ENCODE results near the gene MORN1.

The MORN1 gene

DNA sequence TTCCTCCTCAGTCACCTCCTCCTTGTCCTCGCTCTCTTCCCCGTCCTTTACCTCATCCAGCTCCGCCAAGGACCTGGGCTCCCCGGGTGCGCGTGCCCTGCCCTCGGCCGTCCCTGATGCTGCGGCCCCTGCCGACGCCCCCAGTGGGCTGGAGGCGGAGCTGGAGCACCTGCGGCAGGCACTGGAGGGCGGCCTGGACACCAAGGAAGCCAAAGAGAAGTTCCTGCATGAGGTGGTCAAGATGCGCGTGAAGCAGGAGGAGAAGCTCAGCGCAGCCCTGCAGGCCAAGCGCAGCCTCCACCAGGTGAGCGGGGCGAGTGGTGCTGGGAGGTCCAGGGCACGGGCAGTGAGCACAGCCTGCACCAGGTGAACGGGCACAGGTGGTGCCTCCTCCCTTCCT lies 87.1 kb downstream of the MORN1 start:
- Histone ChIP-seq H3K4me1 (ENCODE audit: control insufficient read depth, insufficient read depth, low read length) (no peaks in the 10 kb centered on the region; the same call in 1 of the 2 replicates), H3K27ac (ENCODE audit: low read length) (no peak overlapping the region), H3K4me3 (ENCODE audit: low read length) (no peak overlapping the region), H3K27me3 (ENCODE audit: control insufficient read depth, insufficient read depth, low read length) (no peaks in the 10 kb centered on the region), H3K9me3 (ENCODE audit: control insufficient read depth, insufficient read depth, low read length) (no peaks in the 10 kb centered on the region), H3K36me3 (ENCODE audit: control insufficient read depth, insufficient read depth, low read length) (peaks cover 22% of the 10 kb centered on the region)
- WGBS (ENCODE audit: insufficient coverage, insufficient read length): no CpG with 5 or more reads among the region's 22 CpGs
- DNase-seq (ENCODE audit: low read depth, low spot score): no peak

DNA sequence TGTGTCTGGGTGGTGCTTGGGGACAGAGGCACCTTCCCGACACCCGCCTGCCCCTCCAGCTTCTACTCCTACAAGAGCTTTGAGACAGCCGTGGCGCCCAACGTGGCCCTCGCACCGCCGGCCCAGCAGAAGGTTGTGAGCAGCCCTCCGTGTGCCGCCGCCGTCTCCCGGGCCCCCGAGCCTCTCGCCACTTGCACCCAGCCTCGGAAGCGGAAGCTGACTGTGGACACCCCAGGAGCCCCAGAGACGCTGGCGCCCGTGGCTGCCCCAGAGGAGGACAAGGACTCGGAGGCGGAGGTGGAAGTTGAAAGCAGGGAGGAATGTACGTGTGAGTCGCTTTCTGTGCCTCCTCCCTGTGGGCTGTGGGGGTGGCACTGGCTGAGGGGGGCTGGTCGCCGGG lies 87.6 kb downstream of the MORN1 start:
- Histone ChIP-seq H3K27ac (ENCODE audit: low read length) (no peak overlapping the region), H3K4me1 (ENCODE audit: control insufficient read depth, insufficient read depth, low read length) (no peaks in the 10 kb centered on the region; the same call in 1 of the 2 replicates), H3K4me3 (ENCODE audit: low read length) (no peak overlapping the region), H3K27me3 (ENCODE audit: control insufficient read depth, insufficient read depth, low read length) (no peaks in the 10 kb centered on the region), H3K36me3 (ENCODE audit: control insufficient read depth, insufficient read depth, low read length) (peaks cover 22% of the 10 kb centered on the region), H3K9me3 (ENCODE audit: control insufficient read depth, insufficient read depth, low read length) (no peaks in the 10 kb centered on the region)
- DNase-seq (ENCODE audit: low read depth, low spot score): no peak
- no CpG with 5 or more reads among the region's 26 CpGs for WGBS (ENCODE audit: insufficient coverage, insufficient read length)

DNA sequence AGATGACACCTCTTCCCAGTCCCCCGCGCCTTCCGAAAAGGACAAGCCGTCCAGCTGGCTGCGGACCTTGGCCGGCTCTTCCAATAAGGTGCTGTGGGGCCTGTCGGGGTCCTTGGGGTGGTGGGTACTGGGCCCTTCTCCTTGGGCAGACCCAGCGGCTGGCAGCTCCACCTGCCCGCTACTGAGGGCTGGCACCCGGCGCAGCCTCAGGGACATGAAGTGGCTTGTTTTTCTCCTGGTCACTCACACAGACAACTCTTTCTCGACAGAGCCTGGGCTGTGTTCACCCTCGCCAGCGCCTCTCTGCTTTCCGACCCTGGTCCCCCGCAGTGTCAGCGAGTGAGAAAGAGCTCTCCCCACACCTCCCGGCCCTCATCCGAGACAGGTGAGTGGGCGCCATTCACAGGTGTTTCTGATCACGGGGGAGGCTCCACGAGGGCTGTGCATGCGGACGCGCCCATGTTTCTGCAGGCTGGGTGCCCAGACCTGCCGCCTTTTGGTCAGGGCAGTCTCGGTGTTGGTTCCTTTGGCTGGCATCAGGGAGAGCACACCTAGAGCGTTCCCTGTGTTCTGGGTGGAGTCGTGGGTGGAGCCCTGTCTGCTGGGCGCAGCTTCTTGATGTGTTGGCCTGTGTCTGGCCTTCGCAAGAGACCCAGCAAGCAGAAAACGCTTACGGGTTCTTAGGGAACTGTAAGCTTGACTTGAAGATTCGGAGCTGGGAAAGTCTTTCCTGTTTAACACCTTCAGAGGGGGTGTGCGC lies 88.2 kb downstream of the MORN1 start:
- no peaks in the 10 kb centered on the region for H3K27me3 ChIP-seq (ENCODE audit: control insufficient read depth, insufficient read depth, low read length)
- DNase-seq (ENCODE audit: low read depth, low spot score): no peak
- WGBS (ENCODE audit: insufficient coverage, insufficient read length): no CpG with 5 or more reads among the region's 35 CpGs
- H3K36me3 ChIP-seq (ENCODE audit: control insufficient read depth, insufficient read depth, low read length): peaks cover 22% of the 10 kb centered on the region
- H3K27ac ChIP-seq (ENCODE audit: low read length): no peak overlapping the region
- no peaks in the 10 kb centered on the region; the same call in 1 of the 2 replicates for H3K4me1 ChIP-seq (ENCODE audit: control insufficient read depth, insufficient read depth, low read length)
- H3K4me3 ChIP-seq (ENCODE audit: low read length): no peak overlapping the region
- H3K9me3 ChIP-seq (ENCODE audit: control insufficient read depth, insufficient read depth, low read length): no peaks in the 10 kb centered on the region

DNA sequence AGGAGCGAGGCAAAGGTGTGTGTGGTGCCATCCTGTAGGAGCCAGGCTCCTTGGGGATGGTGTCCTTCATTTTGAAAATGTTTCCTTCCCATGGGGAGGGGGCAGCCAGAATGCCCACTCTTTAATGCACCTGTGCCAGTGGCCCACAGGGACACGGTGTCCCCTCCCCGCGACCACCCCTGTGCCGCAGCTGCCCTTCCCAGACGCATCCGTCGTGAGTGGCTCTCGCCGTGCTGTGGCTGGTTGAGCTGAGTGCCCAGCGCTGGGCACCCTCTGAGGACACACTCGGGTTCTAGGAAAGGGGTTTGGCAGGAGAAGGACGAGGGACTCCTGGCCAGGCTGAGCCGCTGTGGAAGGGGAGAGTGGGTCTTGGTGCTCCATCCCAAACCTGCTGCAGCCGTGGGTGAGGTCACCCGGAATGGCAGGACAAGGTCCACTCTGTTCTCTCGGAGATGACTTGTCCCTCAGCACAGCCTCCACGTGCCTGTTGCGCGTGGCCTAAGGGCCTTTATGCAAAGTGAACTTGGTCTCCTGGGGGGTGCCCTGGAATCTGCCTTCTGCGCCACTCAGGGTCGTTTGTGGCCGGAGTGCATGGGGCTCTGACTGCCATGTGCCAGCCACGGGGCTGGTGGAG lies 88.9 kb downstream of the MORN1 start:
- Histone ChIP-seq H3K4me3 (ENCODE audit: low read length) (no peak overlapping the region), H3K4me1 (ENCODE audit: control insufficient read depth, insufficient read depth, low read length) (no peaks in the 10 kb centered on the region; the same call in 1 of the 2 replicates), H3K9me3 (ENCODE audit: control insufficient read depth, insufficient read depth, low read length) (no peaks in the 10 kb centered on the region), H3K36me3 (ENCODE audit: control insufficient read depth, insufficient read depth, low read length) (peaks cover 21% of the 10 kb centered on the region), H3K27ac (ENCODE audit: low read length) (no peak overlapping the region), H3K27me3 (ENCODE audit: control insufficient read depth, insufficient read depth, low read length) (no peaks in the 10 kb centered on the region)
- DNase-seq (ENCODE audit: low read depth, low spot score): no peak
- WGBS (ENCODE audit: insufficient coverage, insufficient read length): no CpG with 5 or more reads among the region's 24 CpGs

DNA sequence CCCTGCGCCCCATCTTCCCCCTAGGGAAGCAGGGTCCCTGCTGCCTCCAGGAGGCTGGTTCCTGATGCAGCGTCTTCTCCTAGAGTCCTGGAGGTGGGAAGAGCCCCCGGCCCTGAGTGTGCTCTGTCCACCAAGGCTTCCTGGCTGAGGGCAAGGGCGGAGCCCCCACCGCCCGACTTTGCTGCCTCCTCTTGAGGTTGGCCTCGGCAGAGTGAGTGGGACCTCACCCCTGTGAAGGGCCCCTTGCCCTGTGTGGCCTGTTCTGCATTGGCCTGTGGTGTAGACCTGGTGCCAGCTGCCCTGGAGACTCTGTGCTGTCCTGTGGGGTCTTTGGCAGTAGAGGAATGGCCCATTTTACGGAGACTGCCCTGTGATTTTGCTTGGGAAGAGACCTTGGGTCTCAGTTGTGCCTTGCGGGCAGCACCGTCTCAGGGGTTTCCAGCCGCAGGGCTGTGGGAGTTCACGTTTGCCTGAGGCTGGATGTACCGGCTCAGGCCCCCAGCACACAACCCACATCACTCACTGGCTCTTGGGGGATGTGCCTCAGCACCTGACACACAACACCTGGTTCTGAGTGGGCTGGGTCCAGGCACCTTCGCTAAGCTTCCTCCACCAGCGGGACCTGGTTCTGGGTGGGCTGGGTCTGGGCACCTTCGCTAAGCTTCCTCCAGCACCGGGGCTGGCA lies 89.6 kb downstream of the MORN1 start:
- no peaks in the 10 kb centered on the region; the same call in 1 of the 2 replicates for H3K4me1 ChIP-seq (ENCODE audit: control insufficient read depth, insufficient read depth, low read length)
- H3K36me3 ChIP-seq (ENCODE audit: control insufficient read depth, insufficient read depth, low read length): peaks cover 17% of the 10 kb centered on the region
- no peaks in the 10 kb centered on the region for H3K27me3 ChIP-seq (ENCODE audit: control insufficient read depth, insufficient read depth, low read length)
- DNase-seq (ENCODE audit: low read depth, low spot score): no peak
- H3K4me3 ChIP-seq (ENCODE audit: low read length): no peak overlapping the region
- no CpG with 5 or more reads among the region's 17 CpGs for WGBS (ENCODE audit: insufficient coverage, insufficient read length)
- no peak overlapping the region for H3K27ac ChIP-seq (ENCODE audit: low read length)
- no peaks in the 10 kb centered on the region for H3K9me3 ChIP-seq (ENCODE audit: control insufficient read depth, insufficient read depth, low read length)

DNA sequence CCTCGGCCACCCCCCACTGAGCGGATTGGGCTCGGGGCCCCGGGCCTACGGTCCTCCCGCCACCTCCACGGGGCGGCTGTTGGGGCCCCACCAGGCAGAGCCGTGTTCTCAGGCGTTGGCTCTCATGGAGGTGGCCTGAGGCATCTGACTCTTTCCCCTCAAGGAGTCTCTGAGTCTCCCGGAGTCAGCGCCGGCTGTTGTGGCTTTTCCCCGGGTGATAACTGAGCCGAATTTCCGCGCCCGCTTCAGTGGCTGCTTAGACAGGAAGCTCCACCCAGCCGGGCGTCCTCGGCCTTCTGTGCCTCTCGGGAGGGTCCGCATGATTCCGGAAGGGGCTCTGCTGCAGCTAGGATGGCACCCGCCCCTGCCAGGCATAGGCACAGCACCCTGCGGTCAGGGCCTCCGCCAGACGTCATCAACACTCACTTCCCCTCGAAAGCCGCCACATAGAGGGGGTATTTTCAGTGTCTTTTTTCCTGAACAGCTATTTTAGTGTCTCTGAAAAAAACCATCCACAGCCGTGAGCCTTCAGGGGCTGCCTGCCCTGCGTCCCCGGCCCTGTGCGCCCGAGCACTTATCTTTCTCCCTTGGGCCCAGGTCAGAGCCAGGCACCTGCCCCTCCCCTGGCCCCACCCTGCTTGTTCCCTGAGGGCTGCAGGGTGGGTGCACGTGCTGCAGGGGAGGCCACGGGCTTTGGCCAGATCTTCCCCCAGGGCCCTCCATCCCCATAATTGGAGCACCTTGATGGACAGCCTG lies 90.3 kb downstream of the MORN1 start:
- WGBS (ENCODE audit: insufficient coverage, insufficient read length): no CpG with 5 or more reads among the region's 37 CpGs

DNA sequence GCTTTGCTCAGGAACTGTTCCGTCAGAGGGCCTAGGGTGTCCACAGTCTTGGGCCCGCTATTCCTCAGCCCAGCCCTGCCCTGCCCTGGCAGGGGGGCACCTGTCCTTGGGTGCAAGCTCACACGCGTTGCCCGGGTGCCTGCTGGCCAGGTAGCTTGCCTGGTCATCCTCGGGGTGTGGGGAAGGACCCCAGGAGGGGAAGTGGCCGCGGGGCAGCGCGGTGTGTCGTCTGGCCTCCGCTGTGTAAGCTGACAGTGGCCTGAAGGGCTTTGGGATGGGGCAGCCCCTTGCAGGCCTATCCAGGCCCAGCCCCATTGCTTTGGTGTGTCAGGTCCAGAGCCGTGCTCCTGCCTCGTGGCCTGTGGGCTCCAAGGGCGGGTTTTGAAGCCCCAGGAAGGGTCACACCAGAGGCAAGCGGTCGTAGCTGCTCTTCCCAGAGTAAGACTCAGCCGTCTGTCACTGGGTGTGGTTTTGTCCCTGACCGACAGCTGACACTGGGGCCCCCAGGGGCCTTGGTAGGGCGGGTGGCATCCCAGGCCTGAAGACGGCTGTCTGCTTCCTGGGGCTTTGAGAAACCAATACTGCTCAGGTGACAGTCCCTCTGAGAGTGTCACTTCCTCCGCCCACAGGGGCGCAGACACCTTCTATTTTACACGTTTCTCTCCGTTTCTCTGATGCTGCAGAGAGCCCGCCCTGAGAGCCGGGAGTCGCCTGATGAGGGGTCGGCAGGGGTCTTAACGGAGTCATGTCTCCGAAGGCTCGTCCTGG lies 91.2 kb downstream of the MORN1 start:
- peaks cover 9% of the 10 kb centered on the region for H3K36me3 ChIP-seq (ENCODE audit: control insufficient read depth, insufficient read depth, low read length)
- H3K27me3 ChIP-seq (ENCODE audit: control insufficient read depth, insufficient read depth, low read length): no peaks in the 10 kb centered on the region
- DNase-seq (ENCODE audit: low read depth, low spot score): no peak
- no CpG with 5 or more reads among the region's 32 CpGs for WGBS (ENCODE audit: insufficient coverage, insufficient read length)
- H3K27ac ChIP-seq (ENCODE audit: low read length): no peak overlapping the region
- H3K4me1 ChIP-seq (ENCODE audit: control insufficient read depth, insufficient read depth, low read length): no peaks in the 10 kb centered on the region; the same call in 1 of the 2 replicates
- no peaks in the 10 kb centered on the region for H3K9me3 ChIP-seq (ENCODE audit: control insufficient read depth, insufficient read depth, low read length)
- H3K4me3 ChIP-seq (ENCODE audit: low read length): no peak overlapping the region

More for the DNA sequence above, 90.3 kb downstream of the MORN1 start:
- Histone ChIP-seq H3K4me1 (ENCODE audit: control insufficient read depth, insufficient read depth, low read length) (no peaks in the 10 kb centered on the region; the same call in 1 of the 2 replicates), H3K4me3 (ENCODE audit: low read length) (no peak overlapping the region), H3K27ac (ENCODE audit: low read length) (no peak overlapping the region), H3K27me3 (ENCODE audit: control insufficient read depth, insufficient read depth, low read length) (no peaks in the 10 kb centered on the region), H3K36me3 (ENCODE audit: control insufficient read depth, insufficient read depth, low read length) (peaks cover 12% of the 10 kb centered on the region), H3K9me3 (ENCODE audit: control insufficient read depth, insufficient read depth, low read length) (no peaks in the 10 kb centered on the region)
- no peak for DNase-seq (ENCODE audit: low read depth, low spot score)

DNA sequence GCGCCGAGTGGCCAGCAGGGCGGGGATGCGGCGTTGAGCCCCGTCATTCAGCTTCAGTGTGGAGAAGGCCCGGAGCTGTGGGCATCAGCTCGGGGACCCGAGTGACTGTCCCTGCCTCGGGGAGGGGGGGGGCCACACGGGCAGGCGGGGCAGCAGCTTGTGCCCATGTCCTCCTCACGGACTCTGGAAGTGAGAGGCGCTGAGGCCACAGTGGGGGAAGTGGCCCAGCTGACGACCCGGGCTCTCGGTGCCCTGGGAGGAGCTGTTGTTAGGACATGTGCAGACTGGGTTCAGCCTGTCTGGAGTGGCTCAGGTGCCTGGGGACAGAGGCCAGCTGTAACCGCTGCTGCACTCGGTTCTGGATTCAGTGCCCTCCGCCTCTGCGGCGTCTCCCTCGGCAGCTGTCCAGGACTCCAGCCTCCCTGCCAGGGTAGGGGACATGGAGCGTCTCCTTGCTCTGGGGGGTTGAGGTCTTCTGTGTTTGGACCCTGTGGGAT lies 92.2 kb downstream of the MORN1 start:
- H3K4me3 ChIP-seq (ENCODE audit: low read length): no peak overlapping the region
- H3K9me3 ChIP-seq (ENCODE audit: control insufficient read depth, insufficient read depth, low read length): no peaks in the 10 kb centered on the region
- WGBS (ENCODE audit: insufficient coverage, insufficient read length): no CpG with 5 or more reads among the region's 24 CpGs
- no peaks in the 10 kb centered on the region; the same call in 1 of the 2 replicates for H3K4me1 ChIP-seq (ENCODE audit: control insufficient read depth, insufficient read depth, low read length)
- DNase-seq (ENCODE audit: low read depth, low spot score): no peak
- H3K36me3 ChIP-seq (ENCODE audit: control insufficient read depth, insufficient read depth, low read length): peaks cover 2% of the 10 kb centered on the region
- no peaks in the 10 kb centered on the region for H3K27me3 ChIP-seq (ENCODE audit: control insufficient read depth, insufficient read depth, low read length)
- no peak overlapping the region for H3K27ac ChIP-seq (ENCODE audit: low read length)

DNA sequence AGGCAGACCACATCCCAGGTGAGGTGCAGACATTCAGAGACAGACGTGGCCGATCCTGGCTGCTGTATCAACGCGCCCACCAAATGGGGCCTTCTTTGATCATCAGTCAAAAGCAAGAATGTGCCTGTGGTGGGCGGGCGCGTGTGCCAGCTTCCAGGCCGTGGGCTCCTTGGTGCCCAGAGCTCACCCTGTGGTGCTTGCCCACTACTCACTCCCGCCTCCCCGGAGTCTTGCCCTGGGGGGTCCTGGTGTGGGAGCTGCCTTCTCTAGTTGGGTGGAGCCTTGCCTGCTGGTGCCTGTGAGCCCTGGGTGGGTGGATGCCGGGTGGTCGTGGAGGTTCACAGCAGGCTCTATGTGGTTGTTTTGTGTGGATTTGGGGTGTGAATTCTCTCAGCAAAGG lies 92.7 kb downstream of the MORN1 start:
- Histone ChIP-seq H3K4me1 (ENCODE audit: control insufficient read depth, insufficient read depth, low read length) (no peaks in the 10 kb centered on the region; the same call in 1 of the 2 replicates), H3K4me3 (ENCODE audit: low read length) (no peak overlapping the region), H3K27me3 (ENCODE audit: control insufficient read depth, insufficient read depth, low read length) (no peaks in the 10 kb centered on the region), H3K27ac (ENCODE audit: low read length) (no peak overlapping the region), H3K9me3 (ENCODE audit: control insufficient read depth, insufficient read depth, low read length) (no peaks in the 10 kb centered on the region), H3K36me3 (ENCODE audit: control insufficient read depth, insufficient read depth, low read length) (no peaks in the 10 kb centered on the region; the same call in 1 of the 2 replicates)
- no CpG with 5 or more reads among the region's 12 CpGs for WGBS (ENCODE audit: insufficient coverage, insufficient read length)
- DNase-seq (ENCODE audit: low read depth, low spot score): no peak

All from iPS DF 6.9 (cell line).